Measurements from ENCODE around the gene AFG3L2.

AFG3L2 gene

DNA sequence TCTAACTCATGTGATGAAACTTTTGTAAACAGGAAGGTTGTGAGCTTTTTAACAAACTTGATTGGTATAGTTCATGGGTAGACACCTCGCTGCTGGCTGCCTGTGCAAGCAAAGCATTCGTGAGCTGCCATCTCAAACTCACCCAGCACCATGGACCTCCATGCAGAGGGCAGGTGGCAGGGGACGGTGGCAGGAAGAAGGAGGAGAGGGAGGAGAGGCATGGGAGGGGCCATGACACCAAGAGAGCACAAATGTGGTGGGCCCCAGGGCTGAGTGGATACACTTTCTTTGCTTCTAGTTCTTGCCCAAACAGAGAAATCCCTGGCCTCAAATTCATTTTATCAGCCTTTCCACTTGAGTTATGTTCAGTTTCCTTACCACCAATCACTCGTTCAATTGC is 29.1 kb downstream of the AFG3L2 start:
- no peak for DNase-seq

DNA sequence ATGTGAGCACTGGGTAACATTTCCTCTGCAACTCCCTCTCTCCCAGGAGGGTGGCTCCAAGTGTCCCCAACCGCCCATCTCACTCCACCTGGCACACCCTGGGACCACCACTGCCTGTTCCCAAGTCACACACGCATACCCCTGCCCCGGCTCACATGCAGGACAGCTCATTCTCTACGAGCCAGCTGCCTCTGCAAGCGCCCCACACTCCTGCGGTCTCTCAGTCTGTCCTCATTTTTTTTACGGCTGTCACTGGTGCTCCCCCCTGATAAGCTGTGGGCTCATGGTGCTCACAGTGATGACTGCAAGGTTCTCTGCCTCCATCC is 30.8 kb downstream of the AFG3L2 start:
- DNase-seq: no peak

DNA sequence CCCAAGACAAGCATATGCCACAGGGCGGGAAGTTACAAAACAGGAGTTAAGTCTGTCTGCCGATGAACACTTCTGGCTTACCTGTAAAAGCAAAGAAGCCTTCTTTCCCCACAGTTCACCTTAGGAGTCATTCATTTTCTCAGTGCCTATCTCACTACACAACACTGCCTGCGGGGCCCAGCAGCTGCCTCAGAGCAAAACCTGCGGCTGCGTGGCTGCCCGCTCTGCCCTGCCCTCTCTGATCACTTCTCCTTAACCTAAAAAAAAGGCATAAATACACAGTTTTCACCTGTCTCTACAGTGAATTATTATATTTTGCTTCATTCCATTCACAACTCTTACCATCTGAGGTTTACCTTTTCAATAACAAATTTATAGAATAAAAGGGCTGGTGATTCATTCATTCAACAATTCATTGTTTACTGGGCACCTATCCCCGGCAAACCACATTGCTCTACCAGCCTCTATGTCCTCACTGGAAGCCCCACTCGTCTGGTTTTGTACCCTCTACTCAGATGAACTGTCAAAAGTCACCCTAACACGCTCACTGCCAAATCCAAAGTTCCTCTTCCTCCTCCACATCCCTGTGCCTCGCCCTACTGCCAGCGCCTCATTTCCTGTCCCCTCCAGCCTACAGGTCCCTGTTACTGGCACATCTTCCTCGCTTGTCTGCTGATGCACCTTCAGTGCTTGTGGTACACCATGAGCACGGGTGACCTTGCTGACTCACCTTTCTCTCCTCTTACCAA is 31.4 kb downstream of the AFG3L2 start:
- no peak for DNase-seq

DNA sequence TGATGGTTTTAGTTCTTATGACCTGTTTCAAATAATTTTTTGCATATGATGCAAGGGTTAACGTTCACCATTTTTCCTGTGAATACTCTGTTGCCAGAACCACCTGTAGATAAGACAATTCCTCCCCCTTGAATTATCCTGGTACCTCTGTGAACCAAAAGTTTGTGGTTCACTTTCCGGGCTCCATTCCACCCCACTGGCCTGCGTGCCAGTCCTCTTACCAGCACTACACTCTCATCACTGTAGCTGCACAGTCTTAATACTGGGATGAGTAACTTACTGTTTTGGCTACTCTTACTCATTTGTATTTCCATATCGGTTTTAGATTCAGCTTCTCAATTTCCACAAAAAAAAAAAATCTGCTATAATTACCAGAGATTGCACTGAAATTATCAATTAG is 34.4 kb downstream of the AFG3L2 start:
- no peak for DNase-seq

DNA sequence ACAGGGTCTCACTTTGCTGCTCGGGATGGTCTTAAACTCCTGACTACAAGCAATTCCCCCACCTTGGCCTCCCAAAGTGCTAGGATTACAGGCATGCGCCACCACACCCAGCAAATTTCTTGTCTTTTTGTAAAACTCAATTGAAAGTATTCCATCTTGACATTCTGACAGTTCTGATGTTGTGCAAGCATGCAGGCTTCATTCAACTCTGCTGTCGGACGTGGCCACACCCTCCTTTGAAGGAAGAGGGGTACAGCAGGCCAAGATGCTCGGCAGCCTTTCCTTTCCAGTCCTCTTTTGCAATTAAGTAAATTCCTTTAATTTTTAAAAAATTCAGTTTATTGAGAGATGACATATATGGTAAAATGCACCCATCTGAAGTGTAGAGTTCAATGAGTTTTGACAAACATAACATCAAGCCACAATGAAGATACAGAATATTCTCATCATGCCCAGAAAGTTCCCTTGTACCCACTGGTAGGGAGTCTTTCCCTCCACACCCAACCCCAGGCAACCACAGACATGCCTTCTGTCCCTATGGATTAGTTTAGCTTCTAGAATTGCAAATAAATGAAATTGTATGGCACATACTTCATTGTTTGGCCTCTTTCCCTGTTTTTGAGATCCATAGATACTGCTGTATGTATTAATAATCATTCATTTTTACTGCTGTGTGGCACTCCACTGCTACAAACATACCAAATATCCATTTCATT is 35.9 kb downstream of the AFG3L2 start:
- no peak for DNase-seq

DNA sequence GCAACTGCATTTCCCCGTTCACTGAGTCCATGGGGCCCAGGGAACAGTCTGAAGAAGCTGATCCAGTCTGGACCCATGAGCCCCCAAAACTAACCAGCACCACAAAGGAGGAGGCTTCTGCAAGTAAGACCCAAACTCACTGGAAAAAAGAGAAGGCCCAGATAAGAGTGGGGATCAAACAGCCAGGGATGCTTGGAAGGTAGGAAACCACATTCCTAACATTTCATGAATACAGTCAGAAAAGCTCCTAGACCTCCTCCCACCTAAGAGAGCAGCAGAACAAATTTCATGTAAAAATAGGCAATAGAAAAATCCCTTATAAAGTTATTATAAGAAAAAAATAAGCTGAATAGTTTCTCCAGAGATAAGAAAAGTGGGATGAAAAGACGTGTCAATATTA is 38.6 kb downstream of the AFG3L2 start:
- DNase-seq: no peak

DNA sequence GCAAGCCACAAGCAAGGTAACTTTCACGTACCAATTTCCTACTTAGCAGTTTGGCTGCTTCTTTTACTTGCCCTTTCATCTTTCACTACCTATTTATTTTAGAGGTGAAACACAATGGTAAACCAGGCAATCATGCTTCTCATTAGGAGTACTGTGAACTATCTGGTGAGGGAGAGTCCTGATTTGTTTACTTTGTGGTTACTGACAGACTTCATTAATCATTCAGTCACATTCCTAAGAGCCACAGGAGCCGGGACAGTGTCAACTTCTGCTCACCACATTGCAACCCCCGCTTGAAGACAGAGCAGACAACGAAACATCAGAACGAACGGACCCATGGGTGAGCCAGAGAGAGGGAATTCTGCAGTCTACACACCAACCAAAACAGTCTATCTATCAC is 40.1 kb downstream of the AFG3L2 start:
- DNase-seq: no peak

DNA sequence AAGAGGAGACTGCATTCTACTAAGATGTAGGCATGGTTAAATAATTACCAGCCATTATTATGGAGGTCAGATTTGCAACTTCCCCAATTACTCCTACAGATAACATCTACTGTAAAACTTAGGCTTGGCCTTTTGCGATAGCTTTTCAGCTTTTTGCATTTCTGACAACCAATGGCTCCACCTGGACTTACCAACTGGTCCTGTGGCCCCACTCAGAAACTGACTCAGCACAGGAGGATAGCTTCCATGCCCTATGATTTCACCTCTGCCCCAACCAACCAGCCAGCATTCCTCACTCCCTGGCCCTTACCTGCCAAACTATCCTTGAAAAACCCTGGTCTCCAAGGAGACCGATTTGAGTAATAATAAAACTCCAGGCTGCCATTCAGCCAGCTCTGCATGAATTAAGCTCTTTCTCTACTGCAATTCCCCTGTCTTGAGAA is 40.8 kb downstream of the AFG3L2 start:
- DNase-seq: no peak

DNA sequence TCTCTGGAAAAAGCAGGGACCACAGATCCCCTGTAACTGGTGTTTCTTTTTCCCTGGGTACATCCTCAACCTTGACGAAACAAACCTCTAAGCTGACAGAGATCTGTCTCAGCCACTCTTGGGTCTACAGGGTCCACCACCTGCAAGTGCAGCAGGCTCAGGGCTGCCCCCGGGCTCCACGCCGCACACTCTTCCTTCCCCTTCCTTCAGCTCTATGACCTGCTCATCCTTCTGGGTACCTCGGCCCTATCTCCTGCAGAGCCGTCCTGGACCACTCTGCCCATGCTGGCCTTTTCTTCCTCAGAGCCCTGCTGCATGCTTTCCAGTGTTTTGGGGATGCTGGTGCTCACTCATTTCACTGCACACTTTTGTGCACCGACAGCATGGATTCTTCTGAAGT is 41.5 kb downstream of the AFG3L2 start:
- no peak for DNase-seq

DNA sequence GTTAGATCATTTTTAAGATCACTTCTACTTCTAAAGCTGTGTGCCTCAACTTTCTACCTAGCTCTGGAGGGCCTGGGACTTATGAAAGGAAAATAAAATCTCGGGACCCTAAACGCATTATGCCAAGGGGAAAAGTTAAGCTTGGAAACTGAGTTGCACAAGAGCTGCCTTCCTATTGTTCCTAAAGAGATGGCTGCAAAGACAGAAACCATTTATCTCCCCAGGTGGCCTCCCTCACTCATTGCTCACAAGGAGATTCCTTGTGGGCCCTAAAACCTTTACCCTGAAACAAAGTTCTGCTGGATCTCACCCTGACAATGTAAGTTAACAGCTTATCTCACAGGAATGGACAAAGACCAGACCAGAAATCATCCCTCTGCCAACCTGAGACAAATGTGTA is 42.2 kb downstream of the AFG3L2 start:
- no peak for DNase-seq

DNA sequence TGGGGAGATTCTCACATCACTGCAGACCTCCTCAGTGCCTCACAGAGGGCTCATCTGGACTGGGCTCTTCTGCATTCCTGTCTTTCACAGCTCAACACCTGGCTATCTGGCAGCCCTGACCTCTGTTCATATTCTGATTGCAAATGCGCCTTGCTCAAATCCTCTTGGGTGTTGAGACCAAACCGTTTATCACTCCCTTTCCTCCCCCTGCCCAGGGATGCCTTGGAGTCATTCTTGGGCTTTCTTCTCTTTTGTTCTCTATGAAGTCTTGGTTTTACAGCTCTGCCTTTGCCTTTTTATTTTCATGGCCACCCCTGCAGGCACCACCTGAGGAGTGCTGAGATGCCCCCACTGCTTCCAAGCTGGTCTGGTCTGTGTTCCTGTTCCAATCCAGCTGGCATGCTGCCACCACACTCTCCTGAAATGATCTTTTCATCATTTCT is 42.6 kb downstream of the AFG3L2 start:
- no peak for DNase-seq

DNA sequence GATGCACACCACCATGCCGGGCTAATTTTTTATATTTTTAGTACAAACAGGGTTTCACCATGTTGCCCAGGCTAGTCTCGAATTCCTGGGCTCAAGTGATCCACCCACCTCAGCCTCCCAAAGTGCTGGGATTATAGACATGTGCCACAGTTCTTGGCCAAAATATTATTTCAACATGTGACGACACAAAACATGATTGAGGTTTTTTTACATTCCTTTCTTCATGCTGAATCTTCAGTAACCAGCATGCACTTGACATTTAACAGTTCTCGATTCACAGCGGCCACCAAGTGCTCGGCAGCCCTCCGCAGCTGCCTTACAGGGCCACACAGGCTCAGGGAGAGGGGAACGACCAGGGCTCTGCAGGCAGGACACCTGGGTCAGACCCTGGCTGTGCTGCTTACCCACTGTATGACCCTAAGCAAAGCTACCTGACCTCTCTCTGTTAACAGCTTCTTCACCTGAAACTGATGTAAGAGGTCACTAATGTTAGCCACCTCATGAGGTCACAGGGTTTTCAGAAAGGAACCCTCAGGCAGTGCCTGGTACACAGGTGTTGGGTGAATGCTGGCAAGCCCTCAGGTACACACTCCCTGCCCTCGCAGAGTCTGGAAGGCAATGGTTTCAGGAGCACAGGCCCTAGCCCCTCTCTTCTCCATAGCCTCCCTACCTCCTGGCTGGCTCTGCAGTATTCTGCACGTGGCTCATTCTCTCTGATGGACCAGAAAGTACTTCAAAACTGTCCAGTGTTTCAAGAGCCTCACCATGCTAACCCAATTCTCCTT is 43.3 kb downstream of the AFG3L2 start:
- DNase-seq: no peak

DNA sequence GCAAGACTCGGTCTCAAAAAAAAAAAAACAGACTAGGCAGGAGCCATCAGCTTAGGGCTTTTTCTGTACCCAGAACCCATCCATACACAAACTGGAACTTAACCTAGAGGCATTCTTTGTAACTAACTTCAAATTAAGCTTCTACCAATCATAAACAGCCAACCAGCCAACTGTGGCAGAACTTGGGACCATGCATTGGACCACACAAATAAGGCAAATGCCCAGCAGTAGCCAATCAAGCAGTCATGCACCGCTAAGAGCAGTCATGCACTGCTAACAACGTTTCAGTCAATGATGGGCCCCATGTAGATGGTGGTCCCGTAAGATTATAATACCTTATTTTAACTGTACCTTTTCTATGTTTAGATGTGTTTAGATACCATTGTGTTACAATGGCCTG is 46.3 kb downstream of the AFG3L2 start:
- DNase-seq: no peak

DNA sequence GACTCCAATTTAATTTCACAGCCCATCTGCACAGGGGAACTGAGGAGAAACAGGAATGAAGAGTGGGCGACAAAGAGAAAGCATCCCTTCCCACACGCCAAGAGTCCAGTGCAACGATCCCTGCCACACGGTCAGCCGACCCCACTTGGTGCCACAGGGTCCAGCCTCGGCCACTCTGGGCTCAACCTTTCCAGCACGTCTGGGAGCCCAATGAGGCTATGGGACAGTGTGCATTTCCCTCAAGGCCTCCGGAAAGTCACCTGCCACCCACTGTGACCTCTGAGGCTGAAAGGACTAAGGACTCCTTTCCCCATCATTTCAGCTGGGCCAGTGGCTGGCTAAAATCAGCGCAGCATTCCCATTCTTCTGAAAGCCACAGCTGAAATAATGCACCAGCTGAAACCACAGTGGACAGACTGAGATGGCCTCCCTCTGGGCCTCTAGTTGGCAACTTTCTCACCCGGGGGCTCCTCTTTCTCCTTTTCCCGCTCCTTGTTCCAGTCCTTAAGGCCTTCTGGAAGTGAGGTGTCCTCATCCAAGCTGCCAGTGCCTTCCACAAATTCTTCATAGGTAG is 47.8 kb downstream of the AFG3L2 start:
- no peak for DNase-seq

DNA sequence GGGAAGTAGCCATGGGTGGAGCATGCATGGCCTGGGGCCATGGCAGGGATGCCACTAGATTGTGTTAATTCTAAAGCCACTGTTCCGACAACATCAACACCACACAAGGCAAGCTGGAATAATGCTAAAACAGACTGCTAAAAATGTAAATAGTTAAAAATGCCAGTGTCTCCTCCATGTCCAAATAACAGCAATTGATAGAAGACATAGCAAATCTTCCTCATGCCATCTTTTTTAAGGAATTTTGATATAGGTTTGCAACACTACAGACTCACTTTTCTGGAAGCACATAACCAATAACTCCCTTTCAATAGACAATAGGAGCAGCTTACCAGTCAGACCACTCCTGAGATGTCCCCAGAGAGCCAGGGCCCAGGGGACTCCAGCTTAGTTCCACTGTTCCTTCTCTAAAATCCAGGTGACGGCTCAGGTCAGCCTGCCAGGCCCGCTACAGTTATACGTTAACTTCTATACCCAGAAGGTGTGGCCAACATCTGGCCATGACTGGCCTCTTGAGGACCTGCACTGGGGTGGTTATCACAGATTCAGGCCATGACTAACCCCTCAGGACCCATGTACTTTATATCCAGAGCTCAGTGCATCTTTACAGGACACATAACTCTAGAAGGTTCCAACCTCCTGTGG is 48.7 kb downstream of the AFG3L2 start:
- no peak for DNase-seq

DNA sequence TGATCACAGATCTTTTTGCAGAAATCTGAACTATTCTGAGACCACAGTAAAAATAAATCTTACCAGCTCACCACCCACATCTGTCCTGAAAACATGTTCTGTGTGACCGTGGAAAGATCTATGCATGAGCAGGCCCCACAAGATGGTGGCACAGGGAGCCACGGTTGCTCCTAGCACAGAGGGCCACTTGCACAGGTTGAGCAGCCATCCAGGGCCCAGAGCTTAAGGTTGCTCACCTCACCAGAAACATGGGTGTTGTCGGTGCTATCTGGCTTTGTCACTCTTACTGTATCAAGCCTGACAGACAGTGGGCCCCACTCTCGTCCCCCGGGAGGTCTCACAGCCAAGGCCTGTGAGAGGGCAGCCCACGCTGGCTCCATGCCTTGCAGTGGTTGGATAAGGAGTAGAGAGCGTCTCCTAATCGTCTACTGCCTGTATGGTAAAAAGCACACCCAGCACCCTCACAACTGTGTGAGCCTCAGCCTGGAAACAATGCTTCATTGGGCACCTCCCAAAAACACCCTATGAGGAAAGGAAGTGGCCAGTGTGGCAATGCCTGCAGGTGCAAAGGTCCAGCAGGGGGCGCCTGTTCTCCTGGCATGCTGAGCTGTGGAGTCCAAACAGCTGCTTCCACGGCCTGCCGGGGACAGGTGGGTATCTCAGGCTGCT is 49.4 kb downstream of the AFG3L2 start:
- peak; percentile 75 for DNase-seq

DNA sequence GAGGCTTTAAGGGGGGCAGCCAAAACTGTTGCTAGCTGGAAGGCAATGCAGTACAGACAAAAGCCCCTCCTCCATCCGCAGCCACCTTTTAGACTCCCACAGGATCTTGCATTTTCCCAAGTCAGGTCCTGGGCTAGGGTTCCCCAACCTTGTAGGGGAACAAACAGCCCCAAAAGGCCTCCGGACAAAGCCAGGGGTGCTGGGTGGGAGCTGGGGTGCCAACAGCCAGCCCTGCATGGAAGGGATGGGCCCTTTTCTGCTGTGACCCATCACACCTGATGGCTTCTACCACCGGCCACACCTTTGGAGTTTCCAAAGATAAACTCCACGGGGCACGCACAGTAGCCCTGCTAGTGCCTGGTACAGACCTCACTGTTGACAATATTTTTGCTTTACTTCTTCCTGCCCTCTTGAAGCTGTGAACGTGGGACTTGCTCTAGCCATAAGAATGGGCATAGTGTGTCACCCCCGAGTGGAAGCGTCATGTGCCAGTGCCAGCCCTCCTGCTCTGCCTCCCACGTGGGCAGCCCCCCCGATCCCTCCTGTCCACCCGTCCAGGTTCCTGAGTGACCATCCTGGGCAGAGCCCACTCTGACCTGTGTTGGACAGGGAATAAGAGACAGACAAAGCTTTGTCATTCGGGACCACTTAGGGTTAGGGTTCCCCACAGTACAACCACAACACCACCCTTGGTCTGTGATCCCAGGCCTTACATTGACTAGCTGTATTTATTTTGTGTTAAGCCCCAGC is 50.1 kb downstream of the AFG3L2 start:
- no peak for DNase-seq

DNA sequence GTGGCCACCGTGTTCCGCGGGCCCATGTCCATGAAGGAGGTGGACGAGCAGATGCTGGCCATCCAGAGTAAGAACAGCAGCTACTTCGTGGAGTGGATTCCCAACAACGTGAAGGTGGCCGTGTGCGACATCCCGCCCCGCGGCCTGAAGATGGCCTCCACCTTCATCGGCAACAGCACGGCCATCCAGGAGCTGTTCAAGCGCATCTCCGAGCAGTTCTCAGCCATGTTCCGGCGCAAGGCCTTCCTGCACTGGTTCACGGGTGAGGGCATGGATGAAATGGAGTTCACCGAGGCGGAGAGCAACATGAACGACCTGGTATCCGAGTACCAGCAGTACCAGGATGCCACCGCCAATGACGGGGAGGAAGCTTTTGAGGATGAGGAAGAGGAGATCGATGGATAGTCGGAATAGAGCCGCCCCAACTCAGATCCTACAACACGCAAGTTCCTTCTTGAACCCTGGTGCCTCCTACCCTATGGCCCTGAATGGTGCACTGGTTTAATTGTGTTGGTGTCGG is 51.2 kb downstream of the AFG3L2 start:
- DNase-seq: no peak

DNA sequence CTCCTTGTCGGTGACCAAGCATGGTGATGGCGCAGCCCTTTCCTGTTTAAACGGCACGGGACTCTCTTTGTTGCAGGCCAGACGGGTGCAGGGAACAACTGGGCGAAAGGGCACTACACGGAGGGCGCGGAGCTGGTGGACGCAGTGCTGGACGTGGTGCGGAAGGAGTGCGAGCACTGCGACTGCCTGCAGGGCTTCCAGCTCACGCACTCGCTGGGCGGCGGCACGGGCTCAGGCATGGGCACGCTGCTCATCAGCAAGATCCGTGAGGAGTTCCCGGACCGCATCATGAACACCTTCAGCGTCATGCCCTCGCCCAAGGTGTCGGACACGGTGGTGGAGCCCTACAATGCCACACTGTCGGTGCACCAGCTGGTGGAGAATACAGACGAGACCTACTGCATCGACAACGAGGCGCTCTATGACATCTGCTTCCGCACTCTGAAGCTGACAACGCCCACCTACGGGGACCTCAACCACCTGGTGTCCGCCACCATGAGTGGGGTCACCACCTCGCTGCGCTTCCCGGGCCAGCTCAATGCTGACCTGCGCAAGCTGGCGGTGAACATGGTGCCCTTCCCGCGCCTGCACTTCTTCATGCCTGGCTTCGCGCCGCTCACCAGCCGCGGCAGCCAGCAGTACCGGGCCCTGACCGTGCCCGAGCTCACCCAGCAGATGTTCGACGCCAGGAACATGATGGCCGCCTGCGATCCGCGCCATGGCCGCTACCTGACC is 51.9 kb downstream of the AFG3L2 start:
- DNase-seq: no peak

DNA sequence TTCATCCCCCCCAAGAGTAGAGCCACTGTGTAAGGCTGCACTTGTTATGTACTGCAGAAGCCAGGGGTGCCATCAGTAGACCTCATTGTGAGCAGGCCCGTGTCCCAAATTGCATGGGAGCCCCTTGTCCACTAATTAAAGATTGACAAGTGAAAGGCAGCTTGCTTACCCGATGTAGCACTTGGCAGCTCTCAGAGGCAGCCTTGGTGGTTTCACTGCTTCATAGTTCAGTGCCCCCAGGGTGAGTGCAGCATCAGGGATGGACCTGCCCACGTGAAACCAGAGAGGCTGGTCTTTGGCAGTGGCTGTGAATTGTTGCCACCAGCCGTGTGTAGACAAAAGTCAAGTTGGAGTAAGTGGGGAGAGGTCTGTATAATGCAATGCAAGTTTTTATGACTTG is 55.7 kb downstream of the AFG3L2 start:
- no peak for DNase-seq

DNA sequence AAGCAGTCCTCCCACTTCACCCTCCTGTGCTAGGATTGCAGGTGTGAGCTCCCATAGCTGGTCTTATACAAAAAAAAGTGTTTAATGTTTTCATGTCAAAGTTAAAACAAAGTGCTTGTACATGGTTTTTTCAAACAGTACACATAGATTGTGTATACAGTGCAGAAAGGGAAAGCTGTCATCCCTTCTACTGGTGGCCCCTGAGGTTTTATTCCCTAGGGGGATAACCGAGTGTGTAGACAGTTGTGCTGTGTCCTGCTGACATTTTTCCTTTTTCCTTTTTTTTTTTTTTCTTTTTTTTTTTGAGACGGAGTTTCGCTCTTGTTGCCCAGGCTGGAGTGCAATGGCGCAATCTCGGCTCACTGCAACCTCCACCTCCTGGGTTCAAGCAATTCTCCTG is 58.2 kb downstream of the AFG3L2 start:
- DNase-seq: no peak

Data from activated naive CD4-positive, alpha-beta T cell treated with Interleukin-2 at 50 U/mL for 16 hours (primary cell).